ENCODE measurements around the gene TKTL1.

DNA sequence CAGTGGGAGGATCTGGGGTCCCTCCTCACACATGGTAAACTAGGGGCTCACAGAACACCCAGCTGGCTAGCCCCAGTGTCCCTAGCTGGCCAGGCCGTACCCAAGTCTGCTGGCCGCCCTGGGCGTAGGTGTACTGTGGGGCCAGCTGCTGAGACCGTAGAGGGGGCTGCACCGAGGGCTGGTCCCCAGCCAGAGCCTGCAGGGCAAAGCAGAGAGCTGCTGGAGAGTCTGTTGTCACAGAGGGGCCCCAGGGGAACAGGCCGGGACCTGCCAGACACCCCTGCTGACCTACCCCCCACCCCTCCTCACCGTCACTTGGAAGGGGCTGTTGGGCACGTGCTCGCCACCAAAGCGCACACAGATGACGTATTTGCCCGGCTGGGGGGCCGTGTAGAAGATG is 58.9 kb downstream of the TKTL1 start:
- no peak for TF ChIP-seq POLR2A (IDR thresholded peaks at IDR 0.05)
- TF ChIP-seq, protein P1, sequence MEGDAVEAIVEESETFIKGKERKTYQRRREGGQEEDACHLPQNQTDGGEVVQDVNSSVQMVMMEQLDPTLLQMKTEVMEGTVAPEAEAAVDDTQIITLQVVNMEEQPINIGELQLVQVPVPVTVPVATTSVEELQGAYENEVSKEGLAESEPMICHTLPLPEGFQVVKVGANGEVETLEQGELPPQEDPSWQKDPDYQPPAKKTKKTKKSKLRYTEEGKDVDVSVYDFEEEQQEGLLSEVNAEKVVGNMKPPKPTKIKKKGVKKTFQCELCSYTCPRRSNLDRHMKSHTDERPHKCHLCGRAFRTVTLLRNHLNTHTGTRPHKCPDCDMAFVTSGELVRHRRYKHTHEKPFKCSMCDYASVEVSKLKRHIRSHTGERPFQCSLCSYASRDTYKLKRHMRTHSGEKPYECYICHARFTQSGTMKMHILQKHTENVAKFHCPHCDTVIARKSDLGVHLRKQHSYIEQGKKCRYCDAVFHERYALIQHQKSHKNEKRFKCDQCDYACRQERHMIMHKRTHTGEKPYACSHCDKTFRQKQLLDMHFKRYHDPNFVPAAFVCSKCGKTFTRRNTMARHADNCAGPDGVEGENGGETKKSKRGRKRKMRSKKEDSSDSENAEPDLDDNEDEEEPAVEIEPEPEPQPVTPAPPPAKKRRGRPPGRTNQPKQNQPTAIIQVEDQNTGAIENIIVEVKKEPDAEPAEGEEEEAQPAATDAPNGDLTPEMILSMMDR (IDR thresholded peaks at IDR 0.05): no peak

Measured in right lobe of liver (tissue), 4 donors.